B cell (primary cell): ENCODE results near the gene NR2E3. TPM values are rescaled to one million over a fixed set of nuclear protein-coding genes. Genes with fewer than 3 reads are reported as not detected.

Experiments used
- ATAC-seq: fragments of 200-7000 bp; cut with Tn5 transposase; one replicate; pipeline ENCODE4 v1.10.0; 2021; ENCODE audit warnings: low read depth, mild to moderate bottlenecking, moderate number of reproducible peaks, moderate library complexity
- CTCF ChIA-PET: fragments of 350-600 bp; sonication (Branson Sonifier 250); formaldehyde crosslinking; loops from one replicate; lab custom pipeline; 2021; ENCODE audit warnings: antibody characterized with exemption, inconsistent platforms; lab: Charles Lee
- POLR2A ChIA-PET: fragments of 350-600 bp; sonication (Branson Sonifier 250); formaldehyde crosslinking; loops from one replicate; lab custom pipeline; 2021; ENCODE audit warnings: antibody characterized with exemption; lab: Charles Lee
- DNase-seq: peaks from one replicate; pipeline ENCODE4 v3.0.0; 2013
- H2AFZ ChIP-seq: 2 replicates; pipeline ENCODE4 v1.6.1; 2012; ENCODE audit warnings: mild to moderate bottlenecking, low read depth, low read length; ENCODE audit not compliant: insufficient read depth, poor library complexity, severe bottlenecking
- H3K27ac ChIP-seq, 2 donors: 1 replicate in 1 of 2; 2 replicates in 1 of 2; pipeline ENCODE4 v1.5.1; 2012 to 2013; ENCODE audit warnings: low read length in 2 of 2, mild to moderate bottlenecking in 2 of 2, moderate library complexity in 1 of 2
- H3K27me3 ChIP-seq, 4 experiments: fragments of 200-600 bp in 1 of 4; sonication (generic) in 1 of 4; replicated peaks in 1 of 4; 1 replicate in 2 of 4; 2 replicates in 2 of 4; pipeline versions ENCODE4 v1.6.1 to v1.7.0; 2013 to 2016; ENCODE audit warnings: low read length in 3 of 4, mild to moderate bottlenecking in 2 of 4, mixed read lengths in 1 of 4, moderate library complexity in 1 of 4; ENCODE audit not compliant: insufficient read depth in 4 of 4, control insufficient read depth in 3 of 4; ENCODE audit errors: control extremely low read depth in 1 of 4
- H3K36me3 ChIP-seq, 2 experiments: replicated peaks in 1 of 2; 1 replicate in 1 of 2; 2 replicates in 1 of 2; pipeline versions ENCODE4 v1.6.1 to v1.7.1; 2013; ENCODE audit warnings: low read length in 1 of 2; ENCODE audit not compliant: insufficient read depth in 2 of 2, control insufficient read depth in 1 of 2; ENCODE audit errors: control extremely low read depth in 1 of 2, extremely low read depth in 1 of 2
- H3K4me1 ChIP-seq, 2 donors: fragments of 200-600 bp in 1 of 2; sonication (generic) in 1 of 2; 1 replicate in 1 of 2; 2 replicates in 1 of 2; pipeline versions ENCODE4 v1.5.1 to v1.6.1; 2013 to 2017; ENCODE audit warnings: low read length in 2 of 2; ENCODE audit not compliant: control insufficient read depth in 2 of 2, insufficient read depth in 2 of 2
- H3K4me2 ChIP-seq: replicated peaks from 2 replicates; pipeline ENCODE3; 2012; ENCODE audit warnings: mild to moderate bottlenecking, low read depth, low read length; ENCODE audit not compliant: poor library complexity, severe bottlenecking
- H3K4me3 ChIP-seq, 5 experiments: fragments of 200-600 bp in 1 of 5; sonication (generic) in 1 of 5; 1 replicate in 3 of 5; 2 replicates in 2 of 5; pipeline versions ENCODE4 v1.5.1 to v1.7.0; 2011 to 2016; ENCODE audit warnings: low read length in 4 of 5, mild to moderate bottlenecking in 4 of 5, low read depth in 2 of 5, control low read depth in 1 of 5, moderate library complexity in 1 of 5; ENCODE audit not compliant: insufficient read depth in 1 of 5; ENCODE audit errors: control extremely low read depth in 1 of 5, extremely low read depth in 1 of 5
- H3K79me2 ChIP-seq: fragments of 200-600 bp; sonication (generic); one replicate; pipeline ENCODE4 v1.6.0; 2016; ENCODE audit warnings: low read length; ENCODE audit not compliant: control insufficient read depth, insufficient read depth
- H3K9ac ChIP-seq: fragments of 200-600 bp; sonication (generic); 2 replicates; pipeline ENCODE4 v1.6.1; 2017; ENCODE audit warnings: mild to moderate bottlenecking, low read length, moderate library complexity
- H3K9me3 ChIP-seq, 3 donors: one replicate each; pipeline versions ENCODE4 v1.6.1 to v1.7.1; 2013; ENCODE audit warnings: low read length in 2 of 3; ENCODE audit not compliant: control insufficient read depth in 2 of 3, insufficient read depth in 1 of 3; ENCODE audit errors: control extremely low read depth in 1 of 3
- H4K20me1 ChIP-seq: 2 replicates; pipeline ENCODE4 v1.6.0; 2012; ENCODE audit warnings: mild to moderate bottlenecking, low read length; ENCODE audit not compliant: insufficient read depth, control insufficient read depth, poor library complexity, severe bottlenecking
- H3K27ac Mint-ChIP-seq: one replicate; pipeline ENCODE4 v1.8.0; 2021; ENCODE audit warnings: mixed read lengths
- H3K27me3 Mint-ChIP-seq: one replicate; pipeline ENCODE4 v1.8.0; 2021; ENCODE audit warnings: mixed read lengths
- H3K4me1 Mint-ChIP-seq: one replicate; pipeline ENCODE4 v1.8.0; 2021; ENCODE audit warnings: mixed read lengths
- H3K4me3 Mint-ChIP-seq: one replicate; pipeline ENCODE4 v1.8.0; 2021; ENCODE audit warnings: mixed read lengths
- H3K9me3 Mint-ChIP-seq: one replicate; pipeline ENCODE4 v1.8.0; 2022; ENCODE audit warnings: mixed read lengths; ENCODE audit not compliant: insufficient read depth
- EZH2 ChIP-seq: IDR thresholded peaks from 2 replicates; pipeline ENCODE4 v1.6.1; 2012; ENCODE audit warnings: borderline replicate concordance, low read depth, mild to moderate bottlenecking, moderate library complexity, low read length; ENCODE audit not compliant: insufficient read depth, poor library complexity, severe bottlenecking
- WGBS: methylation state at CpG from one replicate; pipeline ENCODE4 v1.1.5; 2013; ENCODE audit warnings: missing lambda C conversion rate; ENCODE audit not compliant: insufficient coverage; 5-methylcytosine and 5-hydroxymethylcytosine counted together
- intact Hi-C: fragments of 100-400 bp; cut with micrococcal nuclease; formaldehyde crosslinking; loops from one replicate; pipeline ENCODE4 v1.10.0; 2022
- polyA plus RNA-seq: library from polyadenylated mRNA; depleted of rRNA; stranded (reverse); fragments of >200 nt; gene quantifications from 2 replicates; pipeline ENCODE4 v1.2.3, GENCODE V29; 2012
- total RNA-seq, 2 donors: library from RNA; stranded (reverse); fragments of 120-200 nt in 1 of 2; gene quantifications; 1 replicate in 1 of 2; 2 replicates in 1 of 2; pipeline versions ENCODE4 v1.2.3 to v1.2.4, GENCODE V29; 2013 to 2022
- TF ChIP-seq, protein P1 (sequence below): fragments of 200-600 bp; IDR thresholded peaks from one replicate; pipeline ENCODE4 v1.8.0; 2022; ENCODE audit warnings: antibody characterized with exemption, mild to moderate bottlenecking

The NR2E3 gene
- total and polyA plus RNA-seq, 2 donors (not counting 1 experiment from before 2014, with no cell fraction given) = not detected

- H3K27ac ChIP-seq = no peak overlapping the region
- ChIA-PET CTCF (interaction anchor here (1.6 kb wide), 1 partner anchor 13 kb away, joined by 5 read pairs; no protein-coding TSS in a partner anchor), POLR2A (no interaction called here)
- ATAC-seq (no peak), DNase-seq (no peak)
- Mint-ChIP-seq H3K4me3 (no peak overlapping the region), H3K27ac (no peak overlapping the region), H3K27me3 (peaks cover 19% of the 10 kb centered on the region), H3K4me1 (peaks cover 2% of the 10 kb centered on the region), H3K9me3 (no peaks in the 10 kb centered on the region)
- no peak for TF ChIP-seq EZH2
- TF ChIP-seq, protein P1, sequence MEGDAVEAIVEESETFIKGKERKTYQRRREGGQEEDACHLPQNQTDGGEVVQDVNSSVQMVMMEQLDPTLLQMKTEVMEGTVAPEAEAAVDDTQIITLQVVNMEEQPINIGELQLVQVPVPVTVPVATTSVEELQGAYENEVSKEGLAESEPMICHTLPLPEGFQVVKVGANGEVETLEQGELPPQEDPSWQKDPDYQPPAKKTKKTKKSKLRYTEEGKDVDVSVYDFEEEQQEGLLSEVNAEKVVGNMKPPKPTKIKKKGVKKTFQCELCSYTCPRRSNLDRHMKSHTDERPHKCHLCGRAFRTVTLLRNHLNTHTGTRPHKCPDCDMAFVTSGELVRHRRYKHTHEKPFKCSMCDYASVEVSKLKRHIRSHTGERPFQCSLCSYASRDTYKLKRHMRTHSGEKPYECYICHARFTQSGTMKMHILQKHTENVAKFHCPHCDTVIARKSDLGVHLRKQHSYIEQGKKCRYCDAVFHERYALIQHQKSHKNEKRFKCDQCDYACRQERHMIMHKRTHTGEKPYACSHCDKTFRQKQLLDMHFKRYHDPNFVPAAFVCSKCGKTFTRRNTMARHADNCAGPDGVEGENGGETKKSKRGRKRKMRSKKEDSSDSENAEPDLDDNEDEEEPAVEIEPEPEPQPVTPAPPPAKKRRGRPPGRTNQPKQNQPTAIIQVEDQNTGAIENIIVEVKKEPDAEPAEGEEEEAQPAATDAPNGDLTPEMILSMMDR = no peak
- no peaks in the 10 kb centered on the region for H3K36me3 ChIP-seq
- H2AFZ ChIP-seq = no peak overlapping the region
- H3K4me1 ChIP-seq = no peaks in the 10 kb centered on the region
- H3K9ac ChIP-seq = no peak overlapping the region
- H3K79me2 ChIP-seq = no peaks in the 10 kb centered on the region
- no peaks in the 10 kb centered on the region for H4K20me1 ChIP-seq
- no peak overlapping the region for H3K4me3 ChIP-seq
- H3K4me2 ChIP-seq = no peak overlapping the region
- peaks cover 0 to 7% (median 0%) of the 10 kb centered on the region in 3 donors for H3K9me3 ChIP-seq
- intact Hi-C loops = no loop called here
- H3K27me3 ChIP-seq = peaks cover 0 to 6% (median 3%) of the 10 kb centered on the region in 4 experiments
- 96% methylated on average over 3 of the region's 3 CpGs for WGBS
Measured at GRCh38 chr15:71800190-71800589, 10.2 kb upstream of the NR2E3 start.

GRCh38 chr15:71800835-71801745 lies 9.3 kb upstream of the NR2E3 start:
- WGBS = 90% methylated on average over 8 of the region's 17 CpGs
- Histone ChIP-seq H3K27ac (no peak overlapping the region), H3K4me2 (no peak overlapping the region), H3K79me2 (no peaks in the 10 kb centered on the region), H2AFZ (no peak overlapping the region), H3K36me3 (no peaks in the 10 kb centered on the region), H3K4me1 (no peaks in the 10 kb centered on the region), H3K9me3 (peaks cover 0 to 7% (median 0%) of the 10 kb centered on the region in 3 donors), H4K20me1 (no peaks in the 10 kb centered on the region), H3K4me3 (no peak overlapping the region), H3K27me3 (peaks cover 0 to 6% (median 3%) of the 10 kb centered on the region in 4 experiments), H3K9ac (no peak overlapping the region)
- H3K4me3 Mint-ChIP-seq = no peak overlapping the region
- H3K9me3 Mint-ChIP-seq = no peaks in the 10 kb centered on the region
- intact Hi-C loops = no loop called here
- H3K27me3 Mint-ChIP-seq = peaks cover 19% of the 10 kb centered on the region
- TF ChIP-seq, protein P1 = peak; percentile 46
- no peak for TF ChIP-seq EZH2
- H3K4me1 Mint-ChIP-seq = peaks cover 2% of the 10 kb centered on the region
- ATAC-seq (no peak), DNase-seq (no peak)
- ChIA-PET POLR2A (no interaction called here), CTCF (interaction anchor here (1.6 to 5.4 kb wide), 3 partner anchors 14 to 57 kb away, joined by 5 to 19 read pairs (median 16); no protein-coding TSS in a partner anchor)
- no peak overlapping the region for H3K27ac Mint-ChIP-seq
